RWPE2 (cell line): Measurements from ENCODE around the gene NEGR1.

ENCODE experiments used
- ATAC-seq: fragments of 200-7000 bp; cut with Tn5 transposase; 3 replicates; pipeline ENCODE4 v1.9.1; 2021; ENCODE audit warnings: low read depth
- DNase-seq: peaks from one replicate; pipeline ENCODE4 v3.0.0-alpha.2; 2020; ENCODE audit warnings: low spot score
- H3K27ac ChIP-seq: fragments of 450-650 bp; 2 replicates; pipeline ENCODE4 v1.5.1; 2017; ENCODE audit warnings: mild to moderate bottlenecking; ENCODE audit not compliant: poor library complexity, severe bottlenecking
- H3K27me3 ChIP-seq: fragments of 250-450 bp; sonication (Bioruptor Pico); 2 replicates; pipeline ENCODE4 v1.5.1; 2021; ENCODE audit warnings: mild to moderate bottlenecking, moderate library complexity; ENCODE audit not compliant: insufficient read depth, poor library complexity, severe bottlenecking
- H3K36me3 ChIP-seq: fragments of 250-450 bp; sonication (Bioruptor Pico); 2 replicates; pipeline ENCODE4 v1.5.1; 2020; ENCODE audit warnings: low read depth, mild to moderate bottlenecking, moderate library complexity
- H3K4me1 ChIP-seq: fragments of 250-450 bp; sonication (Bioruptor Pico); 2 replicates; pipeline ENCODE4 v1.5.1; 2021; ENCODE audit warnings: mild to moderate bottlenecking, moderate library complexity; ENCODE audit not compliant: insufficient read depth, poor library complexity, severe bottlenecking
- H3K4me3 ChIP-seq: fragments of 250-450 bp; sonication (Bioruptor Pico); 2 replicates; pipeline ENCODE4 v1.5.1; 2021; ENCODE audit warnings: mild to moderate bottlenecking, moderate library complexity; ENCODE audit not compliant: severe bottlenecking
- H3K9me3 ChIP-seq: fragments of 250-450 bp; sonication (Bioruptor Pico); 2 replicates; pipeline ENCODE4 v1.5.1; 2021; ENCODE audit warnings: mild to moderate bottlenecking, moderate library complexity; ENCODE audit not compliant: severe bottlenecking
- TF ChIP-seq, protein P1 (sequence below): fragments of 450-650 bp; IDR thresholded peaks from one replicate; pipeline ENCODE4 v1.5.1; 2017; ENCODE audit warnings: mild to moderate bottlenecking, moderate library complexity; ENCODE audit not compliant: poor library complexity, severe bottlenecking

Gene NEGR1

DNA sequence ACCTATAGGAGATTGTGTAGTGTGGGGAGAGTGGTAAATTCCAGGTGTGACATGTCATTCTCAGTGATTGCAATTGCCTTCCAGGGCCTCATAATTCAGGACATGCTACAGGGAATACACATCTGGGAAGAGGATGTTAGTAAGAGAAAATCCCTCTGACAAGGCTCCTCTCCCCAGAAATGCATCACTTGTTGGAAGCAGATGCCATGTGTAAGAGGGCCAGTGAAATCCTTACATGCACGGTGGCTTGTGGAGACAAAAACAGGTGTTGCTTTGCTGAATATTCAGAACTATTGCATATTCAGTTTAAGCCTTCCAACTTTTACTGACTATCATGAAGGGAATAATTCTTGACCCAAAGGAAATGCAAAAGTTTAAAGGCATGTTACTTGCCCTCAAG lies 503.4 kb downstream of the NEGR1 start:
- H3K4me3 ChIP-seq, result no peak overlapping the region
- no peak overlapping the region for H3K27ac ChIP-seq
- no peaks in the 10 kb centered on the region for H3K27me3 ChIP-seq
- DNase-seq, result no peak
- H3K36me3 ChIP-seq, result no peaks in the 10 kb centered on the region
- TF ChIP-seq, protein P1, sequence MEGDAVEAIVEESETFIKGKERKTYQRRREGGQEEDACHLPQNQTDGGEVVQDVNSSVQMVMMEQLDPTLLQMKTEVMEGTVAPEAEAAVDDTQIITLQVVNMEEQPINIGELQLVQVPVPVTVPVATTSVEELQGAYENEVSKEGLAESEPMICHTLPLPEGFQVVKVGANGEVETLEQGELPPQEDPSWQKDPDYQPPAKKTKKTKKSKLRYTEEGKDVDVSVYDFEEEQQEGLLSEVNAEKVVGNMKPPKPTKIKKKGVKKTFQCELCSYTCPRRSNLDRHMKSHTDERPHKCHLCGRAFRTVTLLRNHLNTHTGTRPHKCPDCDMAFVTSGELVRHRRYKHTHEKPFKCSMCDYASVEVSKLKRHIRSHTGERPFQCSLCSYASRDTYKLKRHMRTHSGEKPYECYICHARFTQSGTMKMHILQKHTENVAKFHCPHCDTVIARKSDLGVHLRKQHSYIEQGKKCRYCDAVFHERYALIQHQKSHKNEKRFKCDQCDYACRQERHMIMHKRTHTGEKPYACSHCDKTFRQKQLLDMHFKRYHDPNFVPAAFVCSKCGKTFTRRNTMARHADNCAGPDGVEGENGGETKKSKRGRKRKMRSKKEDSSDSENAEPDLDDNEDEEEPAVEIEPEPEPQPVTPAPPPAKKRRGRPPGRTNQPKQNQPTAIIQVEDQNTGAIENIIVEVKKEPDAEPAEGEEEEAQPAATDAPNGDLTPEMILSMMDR, result no peak
- H3K9me3 ChIP-seq, result no peaks in the 10 kb centered on the region
- H3K4me1 ChIP-seq, result no peaks in the 10 kb centered on the region
- no peak for ATAC-seq

GRCh38 chr1:71777094-71777493 lies 505.2 kb downstream of the NEGR1 start:
- no peaks in the 10 kb centered on the region for H3K4me1 ChIP-seq
- H3K27ac ChIP-seq, result no peak overlapping the region
- H3K36me3 ChIP-seq, result no peaks in the 10 kb centered on the region
- ATAC-seq (no peak), DNase-seq (no peak)
- TF ChIP-seq, protein P1, result no peak
- H3K27me3 ChIP-seq, result no peaks in the 10 kb centered on the region
- no peak overlapping the region for H3K4me3 ChIP-seq
- H3K9me3 ChIP-seq, result no peaks in the 10 kb centered on the region

GRCh38 chr1:71774705-71775104 lies 507.6 kb downstream of the NEGR1 start:
- Histone ChIP-seq H3K27ac (no peak overlapping the region), H3K9me3 (no peaks in the 10 kb centered on the region), H3K27me3 (no peaks in the 10 kb centered on the region), H3K4me3 (no peak overlapping the region), H3K36me3 (no peaks in the 10 kb centered on the region), H3K4me1 (no peaks in the 10 kb centered on the region)
- DNase-seq, result no peak
- no peak for ATAC-seq
- TF ChIP-seq, protein P1, result no peak

DNA sequence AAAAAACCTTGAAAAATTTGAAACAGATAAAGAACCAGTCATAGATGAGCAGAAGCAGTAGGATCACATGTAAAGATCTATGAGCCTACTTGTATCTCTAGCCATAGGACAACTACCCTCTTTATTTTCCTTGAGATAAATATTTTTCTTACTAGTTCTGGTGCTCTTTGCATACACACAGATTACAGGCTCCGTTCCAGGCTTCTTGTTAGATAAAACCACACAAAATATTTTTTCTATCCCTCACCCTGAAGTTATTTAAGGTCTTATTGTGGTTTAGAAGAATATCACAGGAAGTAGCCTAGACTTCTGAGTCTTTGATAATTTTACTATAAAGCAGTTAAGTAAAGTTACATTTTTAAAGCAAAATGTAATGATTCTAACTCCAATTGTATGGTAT lies 512.2 kb downstream of the NEGR1 start:
- Histone ChIP-seq H3K27ac (no peak overlapping the region), H3K27me3 (no peaks in the 10 kb centered on the region), H3K4me1 (no peaks in the 10 kb centered on the region), H3K36me3 (no peaks in the 10 kb centered on the region), H3K4me3 (no peak overlapping the region), H3K9me3 (no peaks in the 10 kb centered on the region)
- DNase-seq (no peak), ATAC-seq (no peak)
- TF ChIP-seq, protein P1, result no peak

GRCh38 chr1:71766748-71767147 lies 515.6 kb downstream of the NEGR1 start:
- Histone ChIP-seq H3K27ac (no peak overlapping the region), H3K4me1 (no peaks in the 10 kb centered on the region), H3K4me3 (no peak overlapping the region), H3K27me3 (no peaks in the 10 kb centered on the region), H3K36me3 (no peaks in the 10 kb centered on the region), H3K9me3 (no peaks in the 10 kb centered on the region)
- DNase-seq (no peak), ATAC-seq (no peak)
- TF ChIP-seq, protein P1, result no peak
